Activated B cell treated with CpG ODN at 0.5 μM for 24 hours (primary cell): ENCODE measurements around the gene BRD7. TPM values are rescaled to one million over a fixed set of nuclear protein-coding genes. Genes with fewer than 3 reads are reported as not detected.

ENCODE experiments used
- ATAC-seq: fragments of 200-7000 bp; cut with Tn5 transposase; one replicate; pipeline ENCODE4 v1.10.0; 2021; ENCODE audit warnings: low read depth, mild to moderate bottlenecking, moderate library complexity
- CTCF ChIA-PET: fragments of 350-600 bp; sonication (Branson Sonifier 250); formaldehyde crosslinking; loops from one replicate; lab custom pipeline; 2021; ENCODE audit warnings: antibody characterized with exemption; lab: Charles Lee
- POLR2A ChIA-PET: fragments of 350-600 bp; sonication (Branson Sonifier 250); formaldehyde crosslinking; loops from one replicate; lab custom pipeline; 2021; ENCODE audit warnings: antibody characterized with exemption; lab: Charles Lee
- DNase-seq: peaks from one replicate; pipeline ENCODE4 v3.0.0; 2022
- H3K27ac Mint-ChIP-seq: one replicate; pipeline ENCODE4 v1.8.0; 2020; ENCODE audit warnings: mixed read lengths
- H3K27me3 Mint-ChIP-seq: one replicate; pipeline ENCODE4 v1.8.0; 2021; ENCODE audit warnings: mixed read lengths
- H3K36me3 Mint-ChIP-seq: one replicate; pipeline ENCODE4 v1.8.0; 2021; ENCODE audit warnings: low read depth, mixed read lengths
- H3K4me1 Mint-ChIP-seq: one replicate; pipeline ENCODE4 v1.8.0; 2021; ENCODE audit warnings: mixed read lengths
- H3K4me3 Mint-ChIP-seq: one replicate; pipeline ENCODE4 v1.8.0; 2020; ENCODE audit warnings: mild to moderate bottlenecking, mixed read lengths
- H3K9me3 Mint-ChIP-seq: one replicate; pipeline ENCODE4 v1.8.0; 2020; ENCODE audit warnings: mixed read lengths
- intact Hi-C: fragments of 100-400 bp; cut with micrococcal nuclease; formaldehyde crosslinking; loops from one replicate; pipeline ENCODE4 v1.15.1; 2024
- total RNA-seq: library from RNA; stranded (reverse); gene quantifications from 2 replicates; pipeline ENCODE4 v1.2.3, GENCODE V29; 2022
- TF ChIP-seq, protein P1 (sequence below): fragments of 200-600 bp; IDR thresholded peaks from one replicate; pipeline ENCODE4 v1.8.0; 2022; ENCODE audit warnings: antibody characterized with exemption, mild to moderate bottlenecking

BRD7 gene
- total RNA-seq, 1 donor from 2014 or later, result 65.2 TPM

DNA sequence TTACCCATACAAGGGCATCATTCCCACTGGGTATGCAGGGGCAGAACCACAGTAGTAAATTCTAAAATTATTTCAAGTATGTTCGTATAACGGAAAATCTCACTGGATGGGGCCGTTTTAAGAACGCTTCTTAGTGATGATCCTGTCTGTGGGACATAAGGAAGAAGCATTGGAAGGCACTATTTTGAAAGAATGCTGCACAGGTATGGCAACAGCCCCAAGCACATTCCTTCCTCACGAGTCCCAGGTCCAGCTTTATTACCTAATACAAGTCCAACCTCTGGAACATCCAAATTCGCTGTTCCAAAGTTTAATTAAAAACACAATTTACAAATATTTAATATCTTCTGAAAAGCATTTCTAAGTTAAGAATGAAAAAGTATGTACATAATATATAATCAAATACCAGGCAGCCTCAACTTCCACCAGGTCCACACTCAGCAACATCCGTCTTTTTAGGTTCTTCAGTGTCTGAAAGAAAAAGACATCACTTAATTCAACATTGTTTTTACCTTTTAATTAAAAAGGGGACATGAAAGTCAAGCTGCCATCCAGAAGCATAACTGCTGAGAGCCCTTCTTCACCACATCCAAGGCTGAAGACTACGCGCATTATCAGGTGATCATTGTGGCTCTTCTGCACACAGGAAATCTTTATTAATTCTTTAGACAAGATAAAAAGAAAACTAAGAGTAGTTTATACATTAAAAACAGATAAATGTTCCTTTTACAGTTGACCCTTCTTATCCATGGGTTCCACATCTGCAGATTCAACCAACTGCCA, 49.8 kb downstream of the BRD7 start:
- H3K27me3 Mint-ChIP-seq, result no peaks in the 10 kb centered on the region
- H3K4me1 Mint-ChIP-seq, result peaks cover 2% of the 10 kb centered on the region
- no peak overlapping the region for H3K4me3 Mint-ChIP-seq
- H3K36me3 Mint-ChIP-seq, result peaks cover 86% of the 10 kb centered on the region
- ChIA-PET CTCF (interaction anchor here (2.0 kb wide), 1 partner anchor 8 kb away, joined by 5 read pairs; no protein-coding TSS in a partner anchor), POLR2A (interaction anchor here (0.6 kb wide), 1 partner anchor 253 kb away, joined by 3 read pairs; the partner anchor contains the start of gene HEATR3)
- intact Hi-C loops, result no loop called here
- ATAC-seq (no peak), DNase-seq (no peak)
- TF ChIP-seq, protein P1, sequence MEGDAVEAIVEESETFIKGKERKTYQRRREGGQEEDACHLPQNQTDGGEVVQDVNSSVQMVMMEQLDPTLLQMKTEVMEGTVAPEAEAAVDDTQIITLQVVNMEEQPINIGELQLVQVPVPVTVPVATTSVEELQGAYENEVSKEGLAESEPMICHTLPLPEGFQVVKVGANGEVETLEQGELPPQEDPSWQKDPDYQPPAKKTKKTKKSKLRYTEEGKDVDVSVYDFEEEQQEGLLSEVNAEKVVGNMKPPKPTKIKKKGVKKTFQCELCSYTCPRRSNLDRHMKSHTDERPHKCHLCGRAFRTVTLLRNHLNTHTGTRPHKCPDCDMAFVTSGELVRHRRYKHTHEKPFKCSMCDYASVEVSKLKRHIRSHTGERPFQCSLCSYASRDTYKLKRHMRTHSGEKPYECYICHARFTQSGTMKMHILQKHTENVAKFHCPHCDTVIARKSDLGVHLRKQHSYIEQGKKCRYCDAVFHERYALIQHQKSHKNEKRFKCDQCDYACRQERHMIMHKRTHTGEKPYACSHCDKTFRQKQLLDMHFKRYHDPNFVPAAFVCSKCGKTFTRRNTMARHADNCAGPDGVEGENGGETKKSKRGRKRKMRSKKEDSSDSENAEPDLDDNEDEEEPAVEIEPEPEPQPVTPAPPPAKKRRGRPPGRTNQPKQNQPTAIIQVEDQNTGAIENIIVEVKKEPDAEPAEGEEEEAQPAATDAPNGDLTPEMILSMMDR, result no peak
- no peaks in the 10 kb centered on the region for H3K9me3 Mint-ChIP-seq
- H3K27ac Mint-ChIP-seq, result peak overlapping the region; percentile 9

DNA sequence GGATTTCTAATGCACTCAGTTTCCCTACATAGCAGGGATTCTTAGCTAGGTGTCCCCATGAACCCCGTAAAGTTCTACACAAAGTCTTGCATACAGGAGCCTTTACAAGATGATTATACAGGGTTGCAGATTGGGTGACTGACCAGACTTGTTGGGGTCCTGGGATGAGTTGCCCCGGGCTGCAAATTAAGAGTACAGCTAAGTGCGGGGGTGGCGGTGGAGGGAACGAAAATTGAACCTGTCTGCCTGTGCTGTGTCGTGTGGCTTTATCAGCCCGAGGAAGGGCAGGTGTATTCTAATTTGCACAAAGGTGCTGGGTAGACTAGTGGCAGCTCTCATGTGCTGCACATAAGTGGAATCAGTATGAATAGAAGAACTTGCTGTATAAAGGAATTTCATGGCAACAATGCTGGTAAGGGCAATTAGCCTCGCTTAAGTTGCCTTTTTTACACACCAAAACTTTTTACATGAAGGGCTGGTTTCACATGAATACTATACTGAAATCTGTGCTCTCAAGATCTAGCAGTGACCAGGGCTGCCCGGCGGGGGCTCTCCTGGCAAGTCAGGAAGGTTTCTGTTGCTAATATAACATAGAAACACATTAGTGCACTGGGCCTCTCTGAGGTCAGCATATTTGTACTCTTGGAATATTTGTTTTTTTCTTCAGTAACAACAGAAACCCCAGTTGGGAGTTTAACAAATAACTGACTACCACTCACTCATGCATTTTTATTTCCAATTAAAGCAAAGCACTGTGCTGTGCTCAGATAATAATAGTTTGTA, 51.7 kb downstream of the BRD7 start:
- Mint-ChIP-seq H3K9me3 (no peaks in the 10 kb centered on the region), H3K27ac (peak overlapping the region; percentile 31), H3K4me3 (no peak overlapping the region), H3K4me1 (peaks cover 9% of the 10 kb centered on the region), H3K36me3 (peaks cover 90% of the 10 kb centered on the region), H3K27me3 (no peaks in the 10 kb centered on the region)
- no peak for ATAC-seq
- TF ChIP-seq, protein P1, result no peak
- CTCF ChIA-PET, result interaction anchor here (2.0 kb wide), 1 partner anchor 10 kb away, joined by 5 read pairs; no protein-coding TSS in a partner anchor
- POLR2A ChIA-PET, result no interaction called here
- no peak for DNase-seq
- intact Hi-C loops, result no loop called here

DNA sequence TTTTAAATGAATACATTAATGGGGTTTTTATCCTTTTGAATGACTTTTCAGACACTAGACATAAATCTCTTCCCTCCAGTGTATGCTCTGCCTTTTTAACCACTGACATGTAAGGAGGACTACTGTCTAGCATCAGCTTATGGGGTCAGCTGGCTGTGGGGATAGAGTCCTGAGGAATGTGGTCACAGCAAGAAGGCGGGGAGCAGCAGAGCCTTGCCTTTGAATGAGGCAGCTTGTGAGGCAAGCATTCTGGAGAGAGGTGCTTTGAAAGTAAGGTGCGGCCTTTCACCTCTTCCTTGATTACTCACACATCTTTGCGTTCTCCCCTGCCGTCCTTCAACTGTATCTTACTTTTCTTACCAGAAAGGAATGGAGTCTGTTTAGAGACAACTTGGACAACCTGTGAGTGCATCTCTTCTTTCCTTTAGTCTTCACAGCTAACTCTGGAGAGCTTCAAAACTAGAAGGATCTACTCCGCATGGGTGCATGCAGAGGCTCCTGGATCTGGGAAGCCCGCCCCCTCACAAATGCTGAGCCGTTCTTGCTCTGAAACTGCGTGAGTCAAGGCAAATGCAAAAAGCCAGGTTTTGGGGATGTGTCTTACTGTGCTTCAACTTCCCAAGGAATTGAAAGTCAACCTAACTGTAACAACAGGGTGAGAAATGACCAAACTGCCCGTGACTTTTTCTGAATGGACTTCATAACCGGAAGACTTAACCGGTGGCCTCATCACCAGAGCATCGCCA, 52.5 kb downstream of the BRD7 start:
- intact Hi-C loops, result no loop called here
- TF ChIP-seq, protein P1, result no peak
- no peak overlapping the region for H3K4me3 Mint-ChIP-seq
- peak overlapping the region; percentile 31 for H3K27ac Mint-ChIP-seq
- no peak for ATAC-seq
- CTCF ChIA-PET, result interaction anchor here (1.2 kb wide), 1 partner anchor 38 kb away, joined by 3 read pairs; no protein-coding TSS in a partner anchor
- POLR2A ChIA-PET, result no interaction called here
- no peaks in the 10 kb centered on the region for H3K27me3 Mint-ChIP-seq
- DNase-seq, result no peak
- peaks cover 9% of the 10 kb centered on the region for H3K4me1 Mint-ChIP-seq
- peaks cover 89% of the 10 kb centered on the region for H3K36me3 Mint-ChIP-seq
- H3K9me3 Mint-ChIP-seq, result no peaks in the 10 kb centered on the region

DNA sequence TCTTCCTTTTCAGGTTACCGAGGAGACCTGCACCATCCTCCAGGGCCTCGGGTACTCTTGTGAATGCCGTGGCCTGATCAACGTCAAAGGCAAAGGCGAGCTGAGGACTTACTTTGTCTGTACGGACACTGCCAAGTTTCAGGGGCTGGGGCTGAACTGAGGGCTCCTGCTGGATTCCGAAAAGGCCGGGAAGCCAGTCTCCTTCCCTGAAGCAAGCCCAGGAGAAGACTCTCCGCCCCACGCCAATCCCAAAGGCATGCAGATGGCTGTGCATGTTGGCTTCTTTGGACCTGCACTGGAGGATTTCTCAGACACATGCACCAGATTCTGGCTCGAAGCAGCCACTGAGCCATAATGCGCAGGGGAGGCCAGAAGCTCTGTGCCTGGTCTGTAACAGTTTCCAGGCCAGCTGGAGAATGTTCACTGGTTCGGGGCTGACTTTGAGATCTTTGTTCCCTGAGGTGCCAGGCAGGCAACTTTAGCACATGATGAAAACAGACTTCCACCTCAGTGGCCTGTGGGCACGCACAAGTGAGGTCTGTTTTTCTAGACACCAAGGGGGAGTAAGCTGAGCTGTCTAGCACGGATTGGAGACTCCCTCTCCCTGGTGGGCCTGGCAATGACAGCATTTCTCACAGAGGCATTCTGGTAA, 53.3 kb downstream of the BRD7 start:
- intact Hi-C loops, result no loop called here
- DNase-seq, result peak; percentile 4
- no peak overlapping the region for H3K4me3 Mint-ChIP-seq
- H3K36me3 Mint-ChIP-seq, result peaks cover 84% of the 10 kb centered on the region
- POLR2A ChIA-PET, result no interaction called here
- H3K9me3 Mint-ChIP-seq, result no peaks in the 10 kb centered on the region
- H3K27ac Mint-ChIP-seq, result peak overlapping the region; percentile 69
- peaks cover 9% of the 10 kb centered on the region for H3K4me1 Mint-ChIP-seq
- CTCF ChIA-PET, result interaction anchor here (1.2 kb wide), 1 partner anchor 39 kb away, joined by 3 read pairs; no protein-coding TSS in a partner anchor
- TF ChIP-seq, protein P1, result no peak
- ATAC-seq, result no peak
- H3K27me3 Mint-ChIP-seq, result no peaks in the 10 kb centered on the region
